ENCODE results near the gene CDC42BPG. TPM values are rescaled to one million over a fixed set of nuclear protein-coding genes. Genes with fewer than 3 reads are reported as not detected.
A peak's percentile ranks its signal among the peaks of the same experiment; 100 is the strongest.

Gene CDC42BPG
- total and polyA plus RNA-seq, 10 of the 15 experiments (the other 5 are each of a cell fraction or from before 2014, with no cell fraction given), result 0.02 to 1.3 (median 0.09) TPM; not detected in 1

DNA sequence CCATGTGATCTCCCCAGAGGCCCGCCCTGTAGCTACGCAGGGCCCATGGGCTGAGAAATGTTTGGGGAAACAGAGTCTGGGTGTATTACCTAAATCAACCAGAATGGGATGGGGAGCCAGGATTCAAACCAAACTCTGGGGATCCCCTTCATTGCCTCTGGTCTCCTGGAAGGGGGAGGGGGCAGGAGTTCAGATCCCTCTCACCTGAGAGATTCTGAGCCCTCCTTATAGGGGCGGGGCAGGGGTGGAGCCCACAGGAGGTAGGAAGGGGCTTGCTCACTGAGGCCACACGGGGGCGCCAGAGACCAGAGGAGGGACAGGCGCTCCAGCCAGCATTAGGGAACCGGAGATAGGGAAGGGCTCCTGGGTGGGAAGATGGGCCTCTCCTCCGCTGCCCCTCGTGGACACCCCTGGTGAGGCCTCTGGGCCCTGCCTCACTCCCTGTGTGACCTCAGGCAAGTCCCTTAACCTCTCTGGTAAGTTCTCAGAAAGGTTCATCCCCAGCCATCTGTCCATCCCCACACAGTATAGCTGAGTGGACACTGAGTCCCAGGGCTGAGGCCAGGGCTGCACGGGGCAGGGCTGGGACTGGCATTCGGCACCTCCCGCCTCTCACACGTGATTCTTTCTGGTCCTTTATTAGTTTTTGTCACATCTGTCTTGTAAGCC is 2.7 kb upstream of the CDC42BPG start (continued):
- TF ChIP-seq NR2F1 (conservative IDR thresholded peaks at IDR 0.05) (0 out of 2 replicates have a peak, but pooled peaks have one; percentile 43), IRF5 (IDR thresholded peaks at IDR 0.05; ENCODE audit: borderline replicate concordance) (no peak), SP1 (IDR thresholded peaks at IDR 0.05; ENCODE audit: low read depth, low read length) (peak; percentile 40), ASH2L (IDR thresholded peaks at IDR 0.05; ENCODE audit: borderline replicate concordance, low read depth) (no peak), POLR2AphosphoS5 (IDR thresholded peaks at IDR 0.05; ENCODE audit: low read length) (no peak; the same call in 1 of the 2 replicates), MEF2B (IDR thresholded peaks at IDR 0.05; ENCODE audit: partially characterized antibody, poor library complexity, severe bottlenecking) (no peak), BCLAF1 (IDR thresholded peaks at IDR 0.05) (no peak), SMC3 (IDR thresholded peaks at IDR 0.05; ENCODE audit: borderline replicate concordance, low read length) (peak; percentile 95), ZNF24 (IDR thresholded peaks at IDR 0.05) (no peak), ZBED1 (IDR thresholded peaks at IDR 0.05; ENCODE audit: borderline replicate concordance) (no peak), SUPT20H (IDR thresholded peaks at IDR 0.05; ENCODE audit: borderline replicate concordance, control insufficient read depth, low read depth, low read length) (no peak), SMARCA5 (IDR thresholded peaks at IDR 0.05) (peak; percentile 88), PAX5 (IDR thresholded peaks at IDR 0.05; ENCODE audit: borderline replicate concordance, low read depth, low read length) (no peak), BACH1 (IDR thresholded peaks at IDR 0.05; ENCODE audit: borderline replicate concordance) (no peak), WRNIP1 (IDR thresholded peaks at IDR 0.05; ENCODE audit: borderline replicate concordance, low read depth, low read length) (no peak)
- TF ChIP-seq, protein P1, sequence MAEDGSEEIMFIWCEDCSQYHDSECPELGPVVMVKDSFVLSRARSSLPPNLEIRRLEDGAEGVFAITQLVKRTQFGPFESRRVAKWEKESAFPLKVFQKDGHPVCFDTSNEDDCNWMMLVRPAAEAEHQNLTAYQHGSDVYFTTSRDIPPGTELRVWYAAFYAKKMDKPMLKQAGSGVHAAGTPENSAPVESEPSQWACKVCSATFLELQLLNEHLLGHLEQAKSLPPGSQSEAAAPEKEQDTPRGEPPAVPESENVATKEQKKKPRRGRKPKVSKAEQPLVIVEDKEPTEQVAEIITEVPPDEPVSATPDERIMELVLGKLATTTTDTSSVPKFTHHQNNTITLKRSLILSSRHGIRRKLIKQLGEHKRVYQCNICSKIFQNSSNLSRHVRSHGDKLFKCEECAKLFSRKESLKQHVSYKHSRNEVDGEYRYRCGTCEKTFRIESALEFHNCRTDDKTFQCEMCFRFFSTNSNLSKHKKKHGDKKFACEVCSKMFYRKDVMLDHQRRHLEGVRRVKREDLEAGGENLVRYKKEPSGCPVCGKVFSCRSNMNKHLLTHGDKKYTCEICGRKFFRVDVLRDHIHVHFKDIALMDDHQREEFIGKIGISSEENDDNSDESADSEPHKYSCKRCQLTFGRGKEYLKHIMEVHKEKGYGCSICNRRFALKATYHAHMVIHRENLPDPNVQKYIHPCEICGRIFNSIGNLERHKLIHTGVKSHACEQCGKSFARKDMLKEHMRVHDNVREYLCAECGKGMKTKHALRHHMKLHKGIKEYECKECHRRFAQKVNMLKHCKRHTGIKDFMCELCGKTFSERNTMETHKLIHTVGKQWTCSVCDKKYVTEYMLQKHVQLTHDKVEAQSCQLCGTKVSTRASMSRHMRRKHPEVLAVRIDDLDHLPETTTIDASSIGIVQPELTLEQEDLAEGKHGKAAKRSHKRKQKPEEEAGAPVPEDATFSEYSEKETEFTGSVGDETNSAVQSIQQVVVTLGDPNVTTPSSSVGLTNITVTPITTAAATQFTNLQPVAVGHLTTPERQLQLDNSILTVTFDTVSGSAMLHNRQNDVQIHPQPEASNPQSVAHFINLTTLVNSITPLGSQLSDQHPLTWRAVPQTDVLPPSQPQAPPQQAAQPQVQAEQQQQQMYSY (CRISPR knock-in tag; IDR thresholded peaks at IDR 0.05), result no peak
- TF ChIP-seq, protein P2, sequence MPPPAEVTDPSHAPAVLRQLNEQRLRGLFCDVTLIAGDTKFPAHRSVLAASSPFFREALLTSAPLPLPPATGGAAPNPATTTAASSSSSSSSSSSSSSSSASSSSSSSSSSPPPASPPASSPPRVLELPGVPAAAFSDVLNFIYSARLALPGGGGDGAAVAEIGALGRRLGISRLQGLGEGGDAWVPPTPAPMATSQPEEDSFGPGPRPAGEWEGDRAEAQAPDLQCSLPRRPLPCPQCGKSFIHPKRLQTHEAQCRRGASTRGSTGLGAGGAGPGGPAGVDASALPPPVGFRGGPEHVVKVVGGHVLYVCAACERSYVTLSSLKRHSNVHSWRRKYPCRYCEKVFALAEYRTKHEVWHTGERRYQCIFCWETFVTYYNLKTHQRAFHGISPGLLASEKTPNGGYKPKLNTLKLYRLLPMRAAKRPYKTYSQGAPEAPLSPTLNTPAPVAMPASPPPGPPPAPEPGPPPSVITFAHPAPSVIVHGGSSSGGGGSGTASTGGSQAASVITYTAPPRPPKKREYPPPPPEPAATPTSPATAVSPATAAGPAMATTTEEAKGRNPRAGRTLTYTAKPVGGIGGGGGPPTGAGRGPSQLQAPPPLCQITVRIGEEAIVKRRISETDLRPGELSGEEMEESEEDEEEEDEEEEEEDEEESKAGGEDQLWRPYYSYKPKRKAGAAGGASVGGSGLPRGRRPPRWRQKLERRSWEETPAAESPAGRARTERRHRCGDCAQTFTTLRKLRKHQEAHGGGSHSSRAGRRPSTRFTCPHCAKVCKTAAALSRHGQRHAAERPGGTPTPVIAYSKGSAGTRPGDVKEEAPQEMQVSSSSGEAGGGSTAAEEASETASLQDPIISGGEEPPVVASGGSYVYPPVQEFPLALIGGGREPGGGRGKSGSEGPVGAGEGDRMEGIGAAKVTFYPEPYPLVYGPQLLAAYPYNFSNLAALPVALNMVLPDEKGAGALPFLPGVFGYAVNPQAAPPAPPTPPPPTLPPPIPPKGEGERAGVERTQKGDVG (CRISPR knock-in tag; IDR thresholded peaks at IDR 0.05), result no peak
- TF ChIP-seq, protein P3, sequence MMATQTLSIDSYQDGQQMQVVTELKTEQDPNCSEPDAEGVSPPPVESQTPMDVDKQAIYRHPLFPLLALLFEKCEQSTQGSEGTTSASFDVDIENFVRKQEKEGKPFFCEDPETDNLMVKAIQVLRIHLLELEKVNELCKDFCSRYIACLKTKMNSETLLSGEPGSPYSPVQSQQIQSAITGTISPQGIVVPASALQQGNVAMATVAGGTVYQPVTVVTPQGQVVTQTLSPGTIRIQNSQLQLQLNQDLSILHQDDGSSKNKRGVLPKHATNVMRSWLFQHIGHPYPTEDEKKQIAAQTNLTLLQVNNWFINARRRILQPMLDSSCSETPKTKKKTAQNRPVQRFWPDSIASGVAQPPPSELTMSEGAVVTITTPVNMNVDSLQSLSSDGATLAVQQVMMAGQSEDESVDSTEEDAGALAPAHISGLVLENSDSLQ (IDR thresholded peaks at IDR 0.05), result no peak
